ENCODE results near the gene SPDEF. TPM values are rescaled to one million over a fixed set of nuclear protein-coding genes. Genes with fewer than 3 reads are reported as not detected.

Gene SPDEF
- polyA plus RNA-seq, 3 donors, result 0.05 TPM; not detected in 2

GRCh38 chr6:34518669-34519365 lies 37.3 kb downstream of the SPDEF start:
- no peak overlapping the region for H3K9ac ChIP-seq (ENCODE audit: insufficient read depth, low read length, poor library complexity, severe bottlenecking)
- no peak for DNase-seq
- no peak overlapping the region for H3K4me2 ChIP-seq (replicated peaks; ENCODE audit: extremely low read depth, low read length, poor library complexity, severe bottlenecking)
- Mint-ChIP-seq H3K27me3 (ENCODE audit: low read depth in 3 of 3) (peaks cover 15 to 23% (median 20%) of the 10 kb centered on the region in 3 donors), H3K9me3 (peaks cover 0 to 2% (median 0%) of the 10 kb centered on the region in 7 donors), H3K36me3 (no peaks in the 10 kb centered on the region), H3K4me1 (peaks cover 4% of the 10 kb centered on the region), H3K4me3 (no peak overlapping the region), H3K27ac (no peak overlapping the region)
- H3K27me3 ChIP-seq (ENCODE audit: control insufficient read depth in 2 of 2, insufficient read depth in 2 of 2, low read length in 2 of 2), result peaks cover 0 to 9% of the 10 kb centered on the region in 2 donors
- no peaks in the 10 kb centered on the region for H3K79me2 ChIP-seq (ENCODE audit: insufficient read depth, low read length)
- H4K20me1 ChIP-seq (ENCODE audit: insufficient read depth, low read length), result no peaks in the 10 kb centered on the region
- WGBS (ENCODE audit: insufficient coverage), result 93% methylated on average over 2 of the region's 4 CpGs
- H3K9me3 ChIP-seq (replicated peaks in 1 of 2; ENCODE audit: control insufficient read depth in 1 of 2, insufficient read depth in 1 of 2, low read length in 2 of 2), result no peaks in the 10 kb centered on the region
- H3K27ac ChIP-seq (ENCODE audit: low read depth in 1 of 2, low read length in 2 of 2), result no peak overlapping the region
- intact Hi-C loops (cut with micrococcal nuclease), result no loop called here
- no peaks in the 10 kb centered on the region for H3K36me3 ChIP-seq (replicated peaks in 1 of 2; ENCODE audit: control insufficient read depth in 1 of 2, insufficient read depth in 2 of 2, low read length in 2 of 2)
- TF ChIP-seq CTCF (IDR thresholded peaks at IDR 0.05), result no peak
- H2AFZ ChIP-seq (ENCODE audit: insufficient read depth, low read depth, low read length, poor library complexity, severe bottlenecking), result no peak overlapping the region
- no peak overlapping the region for H3K4me3 ChIP-seq (replicated peaks in 1 of 3; ENCODE audit: low read depth in 2 of 3, low read length in 3 of 3)
- no peaks in the 10 kb centered on the region for H3K4me1 ChIP-seq (ENCODE audit: control insufficient read depth in 1 of 2, insufficient read depth in 2 of 2, low read length in 2 of 2)

GRCh38 chr6:34517966-34518365 lies 38.2 kb downstream of the SPDEF start:
- H3K9me3 ChIP-seq (replicated peaks in 1 of 2; ENCODE audit: control insufficient read depth in 1 of 2, insufficient read depth in 1 of 2, low read length in 2 of 2), result no peaks in the 10 kb centered on the region
- Mint-ChIP-seq H3K36me3 (no peaks in the 10 kb centered on the region), H3K4me3 (no peak overlapping the region), H3K9me3 (peaks cover 0 to 2% (median 0%) of the 10 kb centered on the region in 7 donors), H3K27me3 (ENCODE audit: low read depth in 3 of 3) (peaks cover 21 to 29% (median 22%) of the 10 kb centered on the region in 3 donors), H3K4me1 (peaks cover 4% of the 10 kb centered on the region), H3K27ac (no peak overlapping the region)
- H3K27ac ChIP-seq (ENCODE audit: low read depth in 1 of 2, low read length in 2 of 2), result no peak overlapping the region
- WGBS (ENCODE audit: insufficient coverage), result 91% methylated on average over 6 of the region's 8 CpGs
- H3K79me2 ChIP-seq (ENCODE audit: insufficient read depth, low read length), result no peaks in the 10 kb centered on the region
- no peak for DNase-seq
- H3K4me3 ChIP-seq (replicated peaks in 1 of 3; ENCODE audit: low read depth in 2 of 3, low read length in 3 of 3), result no peak overlapping the region
- no peaks in the 10 kb centered on the region for H4K20me1 ChIP-seq (ENCODE audit: insufficient read depth, low read length)
- H3K9ac ChIP-seq (ENCODE audit: insufficient read depth, low read length, poor library complexity, severe bottlenecking), result no peak overlapping the region
- H3K4me2 ChIP-seq (replicated peaks; ENCODE audit: extremely low read depth, low read length, poor library complexity, severe bottlenecking), result no peak overlapping the region
- H2AFZ ChIP-seq (ENCODE audit: insufficient read depth, low read depth, low read length, poor library complexity, severe bottlenecking), result no peak overlapping the region
- no peaks in the 10 kb centered on the region for H3K36me3 ChIP-seq (replicated peaks in 1 of 2; ENCODE audit: control insufficient read depth in 1 of 2, insufficient read depth in 2 of 2, low read length in 2 of 2)
- intact Hi-C loops (cut with micrococcal nuclease), result no loop called here
- H3K27me3 ChIP-seq (ENCODE audit: control insufficient read depth in 2 of 2, insufficient read depth in 2 of 2, low read length in 2 of 2), result peaks cover 0 to 9% of the 10 kb centered on the region in 2 donors
- no peak for TF ChIP-seq CTCF (IDR thresholded peaks at IDR 0.05)
- no peaks in the 10 kb centered on the region for H3K4me1 ChIP-seq (ENCODE audit: control insufficient read depth in 1 of 2, insufficient read depth in 2 of 2, low read length in 2 of 2)

All from CD14-positive monocyte (primary cell).